SK-N-SH (cell line): ENCODE data around the gene LPXN. TPM values are rescaled to one million over a fixed set of nuclear protein-coding genes. Genes with fewer than 3 reads are reported as not detected.

Experiments used
- CTCF ChIA-PET: fragments of 300-600, 350-600 bp; formaldehyde crosslinking; extraction: SDS; loops from one replicate; lab custom pipeline; 2021; lab: Yijun Ruan, JAX
- POLR2A ChIA-PET: fragments of 350-600 bp; sonication (Branson Sonifier 250); formaldehyde crosslinking; extraction: SDS; loops from one replicate; lab custom pipeline; 2020; ENCODE audit warnings: antibody characterized with exemption, inconsistent platforms; lab: Yijun Ruan, JAX
- DNase-seq: peaks from one replicate; pipeline ENCODE4 v3.0.0; 2012
- H2AFZ ChIP-seq: fragments of 200-600 bp; sonication (generic); 2 replicates; pipeline ENCODE4 v1.8.1; 2016; ENCODE audit warnings: antibody characterized with exemption, mild to moderate bottlenecking, low read depth
- H3F3A ChIP-seq: fragments of 200-600 bp; sonication (generic); replicated peaks from 2 replicates; pipeline ENCODE3; 2016; ENCODE audit warnings: antibody characterized with exemption, mild to moderate bottlenecking; ENCODE audit not compliant: insufficient read depth
- H3K27ac ChIP-seq, 2 experiments: fragments of 200-500 bp in 1 of 2; fragments of 200-600 bp in 1 of 2; sonication (Bioruptor generic) in 1 of 2; sonication (generic), shearing (Covaris generic) in 1 of 2; 2 replicates each; pipeline versions ENCODE4 v1.5.1 to v1.6.1; 2014 to 2016; ENCODE audit warnings: low read depth in 2 of 2, inconsistent platforms in 1 of 2, low read length in 1 of 2, mild to moderate bottlenecking in 1 of 2, mixed read lengths in 1 of 2
- H3K27me3 ChIP-seq: fragments of 200-600 bp; sonication (generic), shearing (Covaris generic); 2 replicates; pipeline ENCODE4 v1.6.1; 2016; ENCODE audit warnings: mixed run types; ENCODE audit not compliant: insufficient read depth
- H3K36me3 ChIP-seq, 2 experiments: fragments of 200-500 bp in 1 of 2; fragments of 200-600 bp in 1 of 2; sonication (Bioruptor generic) in 1 of 2; sonication (generic) in 1 of 2; replicated peaks in 1 of 2; 2 replicates each; pipeline versions ENCODE3 to v1.5.1; 2014 to 2016; ENCODE audit warnings: low read length in 1 of 2, mild to moderate bottlenecking in 1 of 2; ENCODE audit not compliant: insufficient read depth in 2 of 2, control insufficient read depth in 1 of 2
- H3K4me1 ChIP-seq, 2 experiments: fragments of 200-500 bp in 1 of 2; fragments of 200-600 bp in 1 of 2; sonication (Bioruptor generic) in 1 of 2; sonication (generic), shearing (Covaris generic) in 1 of 2; 2 replicates each; pipeline versions ENCODE4 v1.5.1 to v1.6.1; 2014 to 2016; ENCODE audit warnings: low read depth in 1 of 2, low read length in 1 of 2, mixed run types in 1 of 2; ENCODE audit not compliant: insufficient read depth in 2 of 2, control insufficient read depth in 1 of 2
- H3K4me2 ChIP-seq: fragments of 200-600 bp; sonication (generic), shearing (Covaris generic); 2 replicates; pipeline ENCODE4 v1.6.1; 2017; ENCODE audit warnings: mixed run types
- H3K4me3 ChIP-seq, 2 experiments: fragments of 200-500 bp in 1 of 2; fragments of 200-600 bp in 1 of 2; sonication (Bioruptor generic) in 1 of 2; sonication (generic), shearing (Covaris generic) in 1 of 2; 2 replicates each; pipeline versions ENCODE4 v1.5.1 to v1.8.1; 2014 to 2016; ENCODE audit warnings: low read depth in 2 of 2, inconsistent platforms in 1 of 2, low read length in 1 of 2, mild to moderate bottlenecking in 1 of 2, mixed read lengths in 1 of 2, moderate library complexity in 1 of 2
- H3K79me2 ChIP-seq: fragments of 200-600 bp; sonication (generic); 2 replicates; pipeline ENCODE4 v1.8.1; 2017; ENCODE audit warnings: mild to moderate bottlenecking; ENCODE audit not compliant: insufficient read depth
- H3K9ac ChIP-seq: fragments of 200-600 bp; sonication (generic); 2 replicates; pipeline ENCODE4 v1.6.1; 2017; ENCODE audit warnings: mixed run types
- H3K9me2 ChIP-seq: fragments of 200-600 bp; sonication (generic); 2 replicates; pipeline ENCODE4 v1.6.1; 2017; ENCODE audit warnings: mixed run types
- H3K9me3 ChIP-seq: fragments of 200-600 bp; sonication (generic); 2 replicates; pipeline ENCODE4 v1.6.1; 2017; ENCODE audit warnings: mixed run types, mild to moderate bottlenecking, moderate library complexity
- H4K20me1 ChIP-seq: fragments of 200-600 bp; sonication (generic); 2 replicates; pipeline ENCODE4 v1.6.1; 2017; ENCODE audit warnings: mild to moderate bottlenecking, mixed run types; ENCODE audit not compliant: insufficient read depth
- CHD2 ChIP-seq: fragments of 150-350 bp; IDR thresholded peaks from 2 replicates; pipeline ENCODE4 v1.6.1; 2018; ENCODE audit warnings: low read length; ENCODE audit not compliant: partially characterized antibody
- EP300 ChIP-seq, 2 experiments: IDR thresholded peaks; 2 replicates each; pipeline versions ENCODE4 v1.4.0 to v1.6.1; 2012; ENCODE audit warnings: borderline replicate concordance in 1 of 2, low read depth in 1 of 2, low read length in 1 of 2
- FOXJ3 ChIP-seq: sonication (generic); formaldehyde crosslinking; IDR thresholded peaks from 2 replicates; pipeline ENCODE4 v1.5.1; 2020; ENCODE audit warnings: mild to moderate bottlenecking, missing genetic modification reagents
- FOXM1 ChIP-seq: IDR thresholded peaks from 2 replicates; pipeline ENCODE4 v1.4.0; 2012; ENCODE audit warnings: low read depth, mild to moderate bottlenecking
- GABPA ChIP-seq: IDR thresholded peaks from 2 replicates; pipeline ENCODE4 v1.4.0; 2012; ENCODE audit warnings: low read depth, mild to moderate bottlenecking
- GATA2 ChIP-seq: sonication (generic); formaldehyde crosslinking; IDR thresholded peaks from 2 replicates; pipeline ENCODE4 v1.5.0; 2020; ENCODE audit warnings: mild to moderate bottlenecking, missing genetic modification reagents
- NFIC ChIP-seq: IDR thresholded peaks from 2 replicates; pipeline ENCODE4 v1.4.0; 2012; ENCODE audit warnings: borderline replicate concordance
- POLR2AphosphoS5 ChIP-seq: IDR thresholded peaks from 2 replicates; pipeline ENCODE4 v1.6.1; 2012; ENCODE audit warnings: low read depth, low read length
- RCOR1 ChIP-seq: fragments of 150-350 bp; IDR thresholded peaks from 2 replicates; pipeline ENCODE4 v1.6.1; 2017; ENCODE audit warnings: antibody characterized with exemption, low read length
- RFX5 ChIP-seq: IDR thresholded peaks from 2 replicates; pipeline ENCODE4 v1.6.1; 2012; ENCODE audit warnings: mild to moderate bottlenecking, improper control_type of control experiment, low read length
- SIN3A ChIP-seq: IDR thresholded peaks from 2 replicates; pipeline ENCODE4 v1.6.1; 2012; ENCODE audit warnings: low read depth, mild to moderate bottlenecking, low read length, moderate library complexity, borderline replicate concordance
- TCF12 ChIP-seq: IDR thresholded peaks from 2 replicates; pipeline ENCODE4 v1.4.0; 2012
- YY1 ChIP-seq: IDR thresholded peaks from 2 replicates; pipeline ENCODE4 v1.4.0; 2012; ENCODE audit warnings: low read depth, mild to moderate bottlenecking
- ZBTB33 ChIP-seq: IDR thresholded peaks from 2 replicates; pipeline ENCODE4 v1.4.0; 2012; ENCODE audit warnings: low read depth, borderline replicate concordance
- WGBS: methylation state at CpG from one replicate; pipeline ENCODE4 v1.1.6; 2017; ENCODE audit warnings: low lambda C conversion rate; 5-methylcytosine and 5-hydroxymethylcytosine counted together
- polyA plus RNA-seq, 3 experiments: library from polyadenylated mRNA; depleted of rRNA; stranded (reverse); fragments of >200 nt; gene quantifications; 2 replicates each; pipeline ENCODE4 v1.2.3, GENCODE V29; 2012
- TF ChIP-seq, protein P1 (sequence below): IDR thresholded peaks from 2 replicates; pipeline ENCODE4 v1.6.1; 2012; ENCODE audit warnings: mild to moderate bottlenecking, low read depth, low read length, moderate library complexity
- TF ChIP-seq, protein P2 (sequence below): IDR thresholded peaks from 2 replicates; pipeline ENCODE4; 2012

LPXN gene
- polyA plus RNA-seq, 1 of the 3 experiments (the other 2 are of a cell fraction): 4.4 TPM

DNA sequence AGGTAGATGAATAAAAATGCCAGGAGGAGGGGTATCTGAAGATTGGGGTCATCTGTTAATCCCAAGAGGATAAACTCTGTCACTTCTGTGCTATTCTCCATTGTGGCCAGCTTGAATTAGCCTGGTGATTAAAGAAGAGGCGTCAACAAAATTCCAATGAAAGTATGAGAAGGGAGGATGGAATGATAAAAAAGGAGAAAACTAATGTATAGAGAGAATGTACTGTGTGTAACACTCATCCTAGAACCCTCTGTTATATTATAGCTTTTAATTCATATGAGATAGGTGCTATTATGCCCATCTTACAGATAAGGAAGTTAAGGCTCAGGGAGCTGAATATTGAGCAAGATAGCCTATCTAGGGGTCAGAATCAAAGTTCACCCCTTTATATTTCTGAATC is 67.7 kb downstream of the LPXN start, which contains the start of gene OR5B21:
Gene OR5B21 (minus strand): TSS at position 101 of the 400 bp plus-strand sequence. CDS start 0 bp downstream, at position 101.
- 80% methylated on average over 1 of the region's 1 CpG for WGBS
- POLR2A ChIA-PET: no interaction called here
- no peak for TF ChIP-seq FOXM1
- no peak for TF ChIP-seq POLR2AphosphoS5
- no peak for TF ChIP-seq TCF12
- TF ChIP-seq GATA2 (CRISPR knock-in tag): no peak
- TF ChIP-seq NFIC: no peak
- no peak for TF ChIP-seq FOXJ3 (CRISPR knock-in tag)
- no peak for TF ChIP-seq ZBTB33
- TF ChIP-seq, protein P1, sequence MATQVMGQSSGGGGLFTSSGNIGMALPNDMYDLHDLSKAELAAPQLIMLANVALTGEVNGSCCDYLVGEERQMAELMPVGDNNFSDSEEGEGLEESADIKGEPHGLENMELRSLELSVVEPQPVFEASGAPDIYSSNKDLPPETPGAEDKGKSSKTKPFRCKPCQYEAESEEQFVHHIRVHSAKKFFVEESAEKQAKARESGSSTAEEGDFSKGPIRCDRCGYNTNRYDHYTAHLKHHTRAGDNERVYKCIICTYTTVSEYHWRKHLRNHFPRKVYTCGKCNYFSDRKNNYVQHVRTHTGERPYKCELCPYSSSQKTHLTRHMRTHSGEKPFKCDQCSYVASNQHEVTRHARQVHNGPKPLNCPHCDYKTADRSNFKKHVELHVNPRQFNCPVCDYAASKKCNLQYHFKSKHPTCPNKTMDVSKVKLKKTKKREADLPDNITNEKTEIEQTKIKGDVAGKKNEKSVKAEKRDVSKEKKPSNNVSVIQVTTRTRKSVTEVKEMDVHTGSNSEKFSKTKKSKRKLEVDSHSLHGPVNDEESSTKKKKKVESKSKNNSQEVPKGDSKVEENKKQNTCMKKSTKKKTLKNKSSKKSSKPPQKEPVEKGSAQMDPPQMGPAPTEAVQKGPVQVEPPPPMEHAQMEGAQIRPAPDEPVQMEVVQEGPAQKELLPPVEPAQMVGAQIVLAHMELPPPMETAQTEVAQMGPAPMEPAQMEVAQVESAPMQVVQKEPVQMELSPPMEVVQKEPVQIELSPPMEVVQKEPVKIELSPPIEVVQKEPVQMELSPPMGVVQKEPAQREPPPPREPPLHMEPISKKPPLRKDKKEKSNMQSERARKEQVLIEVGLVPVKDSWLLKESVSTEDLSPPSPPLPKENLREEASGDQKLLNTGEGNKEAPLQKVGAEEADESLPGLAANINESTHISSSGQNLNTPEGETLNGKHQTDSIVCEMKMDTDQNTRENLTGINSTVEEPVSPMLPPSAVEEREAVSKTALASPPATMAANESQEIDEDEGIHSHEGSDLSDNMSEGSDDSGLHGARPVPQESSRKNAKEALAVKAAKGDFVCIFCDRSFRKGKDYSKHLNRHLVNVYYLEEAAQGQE: no peak
- no peak for TF ChIP-seq RCOR1
- no peak for TF ChIP-seq GABPA
- TF ChIP-seq YY1: no peak
- TF ChIP-seq EP300 (IDR thresholded peaks at IDR 0.05; ENCODE audit: borderline replicate concordance in 1 of 2, low read depth in 1 of 2, low read length in 1 of 2): no peak
- TF ChIP-seq SIN3A: no peak
- TF ChIP-seq RFX5: no peak
- TF ChIP-seq, protein P2, sequence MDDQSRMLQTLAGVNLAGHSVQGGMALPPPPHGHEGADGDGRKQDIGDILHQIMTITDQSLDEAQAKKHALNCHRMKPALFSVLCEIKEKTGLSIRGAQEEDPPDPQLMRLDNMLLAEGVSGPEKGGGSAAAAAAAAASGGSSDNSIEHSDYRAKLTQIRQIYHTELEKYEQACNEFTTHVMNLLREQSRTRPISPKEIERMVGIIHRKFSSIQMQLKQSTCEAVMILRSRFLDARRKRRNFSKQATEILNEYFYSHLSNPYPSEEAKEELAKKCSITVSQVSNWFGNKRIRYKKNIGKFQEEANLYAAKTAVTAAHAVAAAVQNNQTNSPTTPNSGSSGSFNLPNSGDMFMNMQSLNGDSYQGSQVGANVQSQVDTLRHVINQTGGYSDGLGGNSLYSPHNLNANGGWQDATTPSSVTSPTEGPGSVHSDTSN: no peak
- no peak for TF ChIP-seq CHD2
- no peaks in the 10 kb centered on the region for H3F3A ChIP-seq
- no peaks in the 10 kb centered on the region for H3K9me3 ChIP-seq
- no peaks in the 10 kb centered on the region for H3K4me1 ChIP-seq
- DNase-seq: no peak
- H3K9me2 ChIP-seq: no peaks in the 10 kb centered on the region
- H2AFZ ChIP-seq: no peak within 1 kb of the TSS
- H3K9ac ChIP-seq: no peak within 1 kb of the TSS
- H3K36me3 ChIP-seq: no peaks in the 10 kb centered on the region
- H3K27ac ChIP-seq: no peak within 1 kb of the TSS
- no peak within 1 kb of the TSS for H3K4me2 ChIP-seq
- no peaks in the 10 kb centered on the region for H3K79me2 ChIP-seq
- no peaks in the 10 kb centered on the region for H3K27me3 ChIP-seq
- H3K4me3 ChIP-seq: no peak within 1 kb of the TSS
- CTCF ChIA-PET: interaction anchor here (1.0 kb wide), 1 partner anchor 16 kb away, joined by 4 read pairs; no protein-coding TSS in a partner anchor
- no peaks in the 10 kb centered on the region for H4K20me1 ChIP-seq
